ENCODE measurements around the gene DYNC1I1.
A peak's percentile ranks its signal among the peaks of the same experiment; 100 is the strongest.

The DYNC1I1 gene

GRCh38 chr7:95861041-95861440 is 88.7 kb downstream of the DYNC1I1 start:
- DNase-seq, result no peak

GRCh38 chr7:95863623-95864022 is 91.3 kb downstream of the DYNC1I1 start:
- no peak for DNase-seq

- DNase-seq, result no peak
Observed at GRCh38 chr7:95865716-95866371, 93.5 kb downstream of the DYNC1I1 start.

GRCh38 chr7:95867309-95867708 is 95.0 kb downstream of the DYNC1I1 start:
- DNase-seq, result no peak

GRCh38 chr7:95871075-95871848 is 98.9 kb downstream of the DYNC1I1 start:
- DNase-seq, result peak; percentile 33 to 58 (median 38)

GRCh38 chr7:95871896-95872295 is 99.5 kb downstream of the DYNC1I1 start:
- no peak for DNase-seq

GRCh38 chr7:95874129-95874528 is 101.8 kb downstream of the DYNC1I1 start:
- DNase-seq, result no peak

GRCh38 chr7:95874541-95875265 is 102.3 kb downstream of the DYNC1I1 start:
- DNase-seq, result no peak

- no peak for DNase-seq
Observed at GRCh38 chr7:95875519-95875918, 103.2 kb downstream of the DYNC1I1 start.

- no peak for DNase-seq
Observed at GRCh38 chr7:95878677-95879076, 106.3 kb downstream of the DYNC1I1 start.

- no peak for DNase-seq
Observed at GRCh38 chr7:95881597-95881996, 109.2 kb downstream of the DYNC1I1 start.

GRCh38 chr7:95883217-95883616 is 110.9 kb downstream of the DYNC1I1 start:
- DNase-seq, result no peak

GRCh38 chr7:95886501-95887090 is 114.2 kb downstream of the DYNC1I1 start:
- peak; percentile 11 to 76 (median 50) for DNase-seq

- no peak for DNase-seq
Observed at GRCh38 chr7:95893484-95893883, 121.1 kb downstream of the DYNC1I1 start.

- no peak for DNase-seq
Observed at GRCh38 chr7:95897557-95898251, 125.3 kb downstream of the DYNC1I1 start.

- DNase-seq, result peak; percentile 22 to 59 (median 42)
Observed at GRCh38 chr7:95899919-95900513, 127.7 kb downstream of the DYNC1I1 start.

- DNase-seq, result no peak
Observed at GRCh38 chr7:95901006-95901405, 128.7 kb downstream of the DYNC1I1 start.

GRCh38 chr7:95904099-95904498 is 131.7 kb downstream of the DYNC1I1 start:
- DNase-seq, result peak; percentile 75 to 85 (median 80)

- peak in 1 of 4 experiments; percentile 12 for DNase-seq
Observed at GRCh38 chr7:95905167-95905566, 132.8 kb downstream of the DYNC1I1 start.

GRCh38 chr7:95906851-95907250 is 134.5 kb downstream of the DYNC1I1 start:
- DNase-seq, result no peak

- no peak for DNase-seq
Observed at GRCh38 chr7:95907337-95907736, 135.0 kb downstream of the DYNC1I1 start.

GRCh38 chr7:95908499-95908898 is 136.1 kb downstream of the DYNC1I1 start:
- no peak for DNase-seq
